Fibroblast of lung (primary cell): Measurements from ENCODE around the gene PGPEP1.

ENCODE experiments used
- EZH2 ChIP-seq: IDR thresholded peaks from 2 replicates; pipeline ENCODE4 v1.5.1; 2012; ENCODE audit warnings: low read length, control low read depth, mild to moderate bottlenecking; ENCODE audit errors: missing control alignments
- TF ChIP-seq, protein P1 (sequence below), 2 donors: IDR thresholded peaks in 1 of 2; conservative IDR thresholded peaks in 1 of 2; 1 replicate in 1 of 2; 2 replicates in 1 of 2; pipeline ENCODE4 v1.5.1; 2011 to 2012; ENCODE audit warnings: low read length in 2 of 2, control low read depth in 1 of 2, inconsistent platforms in 1 of 2, low read depth in 1 of 2, mild to moderate bottlenecking in 1 of 2

DNA sequence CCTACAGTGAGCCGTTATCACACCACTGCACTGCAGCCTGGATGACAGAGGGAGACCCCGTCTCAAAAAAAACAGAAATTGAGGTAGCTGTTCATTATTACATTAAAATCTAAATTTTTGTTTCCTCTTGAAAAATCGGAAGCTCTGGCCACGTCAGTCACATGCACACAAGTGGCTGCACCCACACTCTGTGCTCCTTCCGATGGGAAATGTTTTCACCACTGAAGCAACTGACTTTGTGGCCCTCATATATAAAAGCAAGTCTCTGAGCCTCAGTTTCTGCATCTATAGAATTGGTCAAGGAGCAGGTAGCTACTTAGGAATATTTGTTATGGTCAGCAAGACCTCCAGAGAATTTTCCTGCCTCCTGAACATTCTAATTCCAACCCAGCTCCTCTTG lies 52.5 kb downstream of the PGPEP1 start:
- TF ChIP-seq, protein P1, sequence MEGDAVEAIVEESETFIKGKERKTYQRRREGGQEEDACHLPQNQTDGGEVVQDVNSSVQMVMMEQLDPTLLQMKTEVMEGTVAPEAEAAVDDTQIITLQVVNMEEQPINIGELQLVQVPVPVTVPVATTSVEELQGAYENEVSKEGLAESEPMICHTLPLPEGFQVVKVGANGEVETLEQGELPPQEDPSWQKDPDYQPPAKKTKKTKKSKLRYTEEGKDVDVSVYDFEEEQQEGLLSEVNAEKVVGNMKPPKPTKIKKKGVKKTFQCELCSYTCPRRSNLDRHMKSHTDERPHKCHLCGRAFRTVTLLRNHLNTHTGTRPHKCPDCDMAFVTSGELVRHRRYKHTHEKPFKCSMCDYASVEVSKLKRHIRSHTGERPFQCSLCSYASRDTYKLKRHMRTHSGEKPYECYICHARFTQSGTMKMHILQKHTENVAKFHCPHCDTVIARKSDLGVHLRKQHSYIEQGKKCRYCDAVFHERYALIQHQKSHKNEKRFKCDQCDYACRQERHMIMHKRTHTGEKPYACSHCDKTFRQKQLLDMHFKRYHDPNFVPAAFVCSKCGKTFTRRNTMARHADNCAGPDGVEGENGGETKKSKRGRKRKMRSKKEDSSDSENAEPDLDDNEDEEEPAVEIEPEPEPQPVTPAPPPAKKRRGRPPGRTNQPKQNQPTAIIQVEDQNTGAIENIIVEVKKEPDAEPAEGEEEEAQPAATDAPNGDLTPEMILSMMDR (conservative IDR thresholded peaks at IDR 0.05 in 1 of 2, IDR thresholded peaks at IDR 0.05 in 1 of 2; ENCODE audit: low read depth in 1 of 2, low read length in 2 of 2), result no peak
- no peak for TF ChIP-seq EZH2
